GM19328 (cell line): ENCODE measurements around the gene INTS14.
A peak's percentile ranks its signal among the peaks of the same experiment; 100 is the strongest.

Source experiments
- ATAC-seq: cut with Tn5 transposase; IDR thresholded peaks from one replicate; pipeline ENCODE4 v1.9.1; 2021; ENCODE audit warnings: mild to moderate bottlenecking, moderate library complexity; ENCODE audit not compliant: unreplicated experiment

The INTS14 gene

GRCh38 chr15:65610871-65611718, at the start of gene INTS14:
Gene INTS14, minus strand, starts transcription at chr15:65611131. Its CDS starts 3,751 bp downstream, at chr15:65607380.
- ATAC-seq: peak; percentile 92

GRCh38 chr15:65659502-65660052, 48.6 kb upstream of the INTS14 start:
- ATAC-seq: no peak

GRCh38 chr15:65655457-65655856, 44.5 kb upstream of the INTS14 start:
- no peak for ATAC-seq

GRCh38 chr15:65655026-65655425, 44.1 kb upstream of the INTS14 start:
- ATAC-seq: no peak

GRCh38 chr15:65653801-65654521, 43.0 kb upstream of the INTS14 start:
- no peak for ATAC-seq

GRCh38 chr15:65653341-65653740, 42.4 kb upstream of the INTS14 start:
- no peak for ATAC-seq

GRCh38 chr15:65651831-65652749, 41.2 kb upstream of the INTS14 start:
- ATAC-seq: no peak

- no peak for ATAC-seq
Observed at GRCh38 chr15:65651042-65651322, 40.1 kb upstream of the INTS14 start.

GRCh38 chr15:65650312-65651041, 39.5 kb upstream of the INTS14 start:
- no peak for ATAC-seq

- no peak for ATAC-seq
Observed at GRCh38 chr15:65646486-65646885, 35.6 kb upstream of the INTS14 start.

GRCh38 chr15:65645392-65645791, 34.5 kb upstream of the INTS14 start:
- ATAC-seq: no peak

- no peak for ATAC-seq
Observed at GRCh38 chr15:65644282-65644681, 33.4 kb upstream of the INTS14 start.

- no peak for ATAC-seq
Observed at GRCh38 chr15:65642594-65642993, 31.7 kb upstream of the INTS14 start.

- ATAC-seq: no peak
Observed at GRCh38 chr15:65641768-65642475, 31.0 kb upstream of the INTS14 start.

- no peak for ATAC-seq
Observed at GRCh38 chr15:65639509-65639908, 28.6 kb upstream of the INTS14 start.

- ATAC-seq: no peak
Observed at GRCh38 chr15:65638681-65639089, 27.8 kb upstream of the INTS14 start.

- ATAC-seq: no peak
Observed at GRCh38 chr15:65638109-65638508, 27.2 kb upstream of the INTS14 start.

GRCh38 chr15:65634356-65634755, 23.4 kb upstream of the INTS14 start:
- ATAC-seq: no peak

GRCh38 chr15:65633752-65634151, 22.8 kb upstream of the INTS14 start:
- ATAC-seq: no peak
